GM21381 (cell line): Measurements from ENCODE around the gene CPSF3.
A peak's percentile ranks its signal among the peaks of the same experiment; 100 is the strongest.

Experiments
- ATAC-seq: cut with Tn5 transposase; IDR thresholded peaks from one replicate; pipeline ENCODE4 v1.9.1; 2021; ENCODE audit warnings: mild to moderate bottlenecking, moderate library complexity; ENCODE audit not compliant: unreplicated experiment

CPSF3 gene

GRCh38 chr2:9416962-9417316, 6.5 kb upstream of the CPSF3 start:
- ATAC-seq, result no peak

DNA sequence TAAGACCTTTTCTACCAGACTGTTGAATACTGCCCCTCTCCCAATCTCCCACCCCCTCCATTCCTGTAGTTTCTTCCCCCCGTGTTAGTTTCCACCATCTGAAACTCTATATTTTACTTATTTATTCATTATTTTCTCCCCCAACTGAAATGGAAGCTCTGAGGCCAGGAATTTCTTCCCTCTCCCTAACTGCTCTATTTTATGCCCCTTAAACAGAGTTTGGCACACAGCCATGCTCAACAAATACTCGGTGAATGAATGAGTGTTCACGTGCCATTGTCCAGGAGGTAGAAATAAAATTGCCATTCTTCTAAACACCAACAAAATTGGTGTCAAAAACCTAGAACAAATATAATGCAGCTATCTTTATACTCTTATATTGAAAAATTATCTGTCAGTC, 5.7 kb upstream of the CPSF3 start:
- ATAC-seq, result no peak

DNA sequence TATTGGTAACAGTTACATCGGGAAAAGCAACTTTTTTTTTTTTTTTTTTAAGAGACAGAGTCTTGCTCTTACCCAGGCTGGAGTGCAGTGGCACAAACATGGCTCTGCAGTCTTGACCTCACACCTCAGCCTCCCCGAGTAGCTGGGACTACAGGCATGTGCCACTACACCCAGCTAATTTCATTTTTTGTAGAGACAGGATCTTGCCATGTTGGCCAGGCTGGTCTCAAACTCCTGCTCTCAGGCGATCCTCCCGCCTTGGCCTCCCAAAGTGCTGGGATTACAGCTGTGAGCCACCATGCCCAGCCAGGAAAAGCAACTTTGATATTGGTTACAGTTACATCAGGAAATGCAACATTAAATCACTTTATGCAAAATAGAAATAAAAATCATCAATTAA, 4.7 kb upstream of the CPSF3 start:
- no peak for ATAC-seq

- no peak for ATAC-seq
Observed at GRCh38 chr2:9419541-9419940, 3.9 kb upstream of the CPSF3 start.

DNA sequence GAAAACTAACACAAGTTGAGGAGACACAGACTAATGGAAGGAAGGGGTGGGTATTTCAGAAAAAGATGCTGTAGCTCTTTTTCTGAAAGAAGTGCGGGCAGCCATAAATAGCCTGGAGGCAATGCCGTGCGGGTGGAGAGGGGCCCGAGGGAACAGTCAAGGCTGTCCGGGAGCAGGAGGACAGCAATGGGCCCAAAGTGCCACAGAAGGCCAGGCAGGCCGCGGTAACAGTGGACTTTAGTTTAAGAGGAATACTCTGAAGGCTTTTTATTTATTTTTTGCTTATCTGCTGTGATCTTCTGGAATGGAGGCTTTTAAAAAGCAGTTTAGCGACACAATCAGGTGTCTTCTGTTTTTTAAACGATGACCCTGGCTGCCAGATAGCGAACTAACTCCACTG, 3.0 kb upstream of the CPSF3 start:
- ATAC-seq, result no peak

- ATAC-seq, result peak; percentile 34
Observed at GRCh38 chr2:9422321-9423099, 944 bp upstream of the CPSF3 start.

DNA sequence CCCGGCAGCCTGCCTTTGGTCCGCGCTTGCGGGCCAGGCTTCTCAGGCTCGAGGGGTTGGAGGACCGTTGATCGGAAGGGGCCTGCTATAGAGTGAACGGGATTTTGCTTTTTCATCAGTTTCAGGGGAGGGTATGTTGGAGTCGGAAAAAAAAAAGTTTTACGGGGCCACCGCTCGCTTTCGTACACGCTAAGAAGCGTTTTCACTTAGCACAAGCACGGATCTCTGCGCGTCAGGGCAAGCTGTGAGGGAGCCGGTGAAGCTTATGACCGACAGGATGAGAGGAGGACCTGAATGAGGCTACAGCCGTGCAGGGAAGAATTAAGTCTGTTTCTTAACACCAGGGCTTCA, 443 bp downstream of the CPSF3 start:
- ATAC-seq, result no peak

GRCh38 chr2:9424447-9425164, 1.2 kb downstream of the CPSF3 start:
- no peak for ATAC-seq

GRCh38 chr2:9428965-9429577, 5.6 kb downstream of the CPSF3 start:
- no peak for ATAC-seq

- ATAC-seq, result no peak
Observed at GRCh38 chr2:9430316-9431293, 7.2 kb downstream of the CPSF3 start.

- ATAC-seq, result no peak
Observed at GRCh38 chr2:9434489-9434888, 11.0 kb downstream of the CPSF3 start.

- no peak for ATAC-seq
Observed at GRCh38 chr2:9439536-9439935, 16.1 kb downstream of the CPSF3 start.

DNA sequence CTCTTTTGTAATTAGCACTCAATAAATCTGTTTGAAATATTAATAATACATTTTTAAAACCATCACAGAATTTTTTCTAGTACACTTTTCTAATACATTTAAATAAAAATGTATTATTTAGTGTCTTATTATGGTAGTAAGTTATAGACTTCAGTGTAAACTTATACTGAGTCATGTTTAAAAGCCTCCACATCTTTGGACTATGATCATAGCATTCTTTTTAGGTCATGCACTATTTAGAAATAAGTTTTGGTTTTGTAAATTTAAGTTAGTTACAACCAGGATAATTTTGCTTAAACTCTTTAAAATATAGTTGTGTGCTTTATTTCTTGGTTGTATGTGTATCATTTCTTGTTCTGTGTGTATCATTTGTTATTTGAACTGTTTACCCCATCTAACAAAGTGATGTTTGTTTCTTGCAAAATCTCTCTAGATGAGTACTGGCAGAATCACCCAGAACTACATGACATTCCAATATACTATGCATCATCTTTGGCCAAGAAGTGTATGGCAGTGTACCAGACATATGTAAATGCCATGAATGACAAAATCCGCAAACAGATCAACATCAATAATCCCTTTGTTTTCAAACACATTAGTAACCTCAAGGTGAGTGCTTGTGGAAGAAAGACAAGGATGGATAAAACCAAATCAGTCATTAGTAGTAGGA, 16.7 kb downstream of the CPSF3 start:
- ATAC-seq, result no peak

- no peak for ATAC-seq
Observed at GRCh38 chr2:9441556-9441955, 18.1 kb downstream of the CPSF3 start.

GRCh38 chr2:9443526-9443925, 20.1 kb downstream of the CPSF3 start:
- ATAC-seq, result no peak

DNA sequence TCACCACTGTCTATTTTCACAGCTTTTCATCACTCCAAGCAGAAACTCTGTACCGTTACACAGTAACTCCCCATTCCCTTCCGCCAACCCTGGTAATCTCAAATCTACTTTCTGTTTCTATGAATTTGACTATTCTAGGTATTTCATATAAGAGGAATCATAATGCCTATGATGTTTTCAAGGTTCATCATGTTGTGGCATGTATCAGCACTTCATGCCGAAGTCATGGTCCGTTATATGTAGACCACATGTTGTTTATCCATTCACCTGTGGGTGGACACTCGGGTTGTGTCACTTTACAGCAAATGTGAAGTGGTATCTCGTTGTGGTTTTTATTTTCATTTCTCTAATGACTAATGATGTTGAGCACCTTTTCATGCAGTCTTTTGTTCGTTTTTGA, 21.6 kb downstream of the CPSF3 start:
- ATAC-seq, result no peak

DNA sequence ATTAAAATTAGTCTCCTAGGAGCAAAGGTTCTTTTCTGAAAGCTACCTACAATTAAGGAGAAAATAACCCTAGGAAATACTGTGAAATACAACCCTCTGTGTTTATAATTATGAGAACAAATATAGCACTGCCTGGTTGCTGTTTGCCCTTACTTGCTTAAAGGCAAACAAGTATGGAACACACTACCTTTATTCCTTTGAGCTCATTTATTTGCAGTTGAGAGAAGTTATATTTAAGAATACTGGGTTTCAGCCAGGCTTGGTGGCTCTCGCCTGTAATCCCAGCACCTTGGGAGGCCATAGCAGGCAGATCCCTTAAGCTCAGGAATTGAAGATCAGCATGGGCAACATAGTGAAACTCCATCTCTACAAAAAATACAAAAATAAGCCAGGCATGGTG, 27.8 kb downstream of the CPSF3 start:
- ATAC-seq, result no peak

DNA sequence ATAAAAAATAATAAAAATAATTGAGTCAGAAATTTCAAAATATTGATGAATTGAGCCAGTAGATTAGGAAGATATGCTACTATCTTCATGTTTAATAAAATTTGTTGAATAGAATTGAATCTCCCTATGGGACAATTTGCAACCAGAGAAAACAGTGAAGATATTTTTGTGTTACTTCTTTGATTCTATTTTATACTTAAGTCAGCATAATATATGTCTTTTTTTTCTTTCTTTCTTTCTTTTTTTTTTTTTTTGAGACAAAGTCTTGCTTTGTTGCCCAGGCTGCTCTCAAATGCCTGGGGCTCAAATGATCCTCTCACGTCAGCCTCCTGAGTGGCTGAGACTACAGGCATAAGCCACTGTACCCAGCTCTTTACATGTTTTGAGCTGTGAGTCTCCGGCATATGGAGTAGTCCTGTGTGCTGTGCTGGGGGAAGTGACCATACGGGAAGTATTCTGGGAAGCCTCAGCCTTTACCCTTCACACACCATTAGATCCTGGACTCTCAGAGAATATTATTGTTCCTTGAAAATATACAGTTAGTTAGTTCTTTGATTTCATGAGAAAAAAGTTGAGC, 37.1 kb downstream of the CPSF3 start:
- no peak for ATAC-seq

DNA sequence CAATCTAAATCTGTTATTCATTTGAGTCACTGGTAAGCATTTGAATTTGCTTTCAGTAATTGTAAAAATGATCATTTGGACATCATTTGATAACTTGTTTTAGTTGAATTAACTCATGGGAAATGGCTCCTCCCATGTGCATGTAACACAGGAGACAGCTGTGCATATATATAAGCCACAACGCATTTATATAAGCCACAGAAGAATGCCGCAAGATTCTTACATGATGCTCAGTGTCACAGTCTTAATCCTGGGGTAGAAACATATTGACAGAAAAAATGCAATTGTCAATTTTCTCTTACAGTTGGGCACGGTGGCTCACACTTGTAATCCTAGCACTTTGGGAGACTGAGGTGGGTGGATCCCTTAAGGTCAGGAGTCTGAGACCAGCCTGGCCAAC, 37.6 kb downstream of the CPSF3 start:
- ATAC-seq, result no peak

DNA sequence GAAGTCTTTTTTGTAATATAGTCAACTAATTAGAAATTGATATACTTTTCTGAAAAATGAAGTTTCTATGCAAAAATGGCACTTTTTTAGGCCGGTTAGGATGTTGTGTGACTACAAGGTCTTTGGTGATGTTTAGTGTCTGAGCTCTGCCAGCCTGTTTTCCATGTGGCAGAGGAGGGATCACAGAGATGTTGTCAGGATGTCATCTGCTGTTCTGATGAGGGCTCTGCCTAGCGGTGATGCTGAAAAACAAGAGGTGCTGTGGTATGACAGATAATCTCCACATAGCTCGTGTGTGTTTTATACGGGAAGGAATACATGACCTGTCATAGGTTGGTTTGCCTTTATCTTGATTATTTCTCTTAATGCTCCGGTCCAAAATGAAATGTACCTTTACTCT, 38.9 kb downstream of the CPSF3 start:
- no peak for ATAC-seq
